A549 (cell line): ENCODE measurements around the gene MCM10.

ENCODE experiments used
- CTCF ChIP-seq: fragments of >200 bp; sonication (Bioruptor Twin); formaldehyde crosslinking; IDR thresholded peaks from 3 replicates; pipeline ENCODE4 v1.5.1; 2016
- TF ChIP-seq, protein P1 (sequence below): fragments of >200 bp; sonication (Bioruptor Twin); formaldehyde crosslinking; IDR thresholded peaks from 3 replicates; pipeline ENCODE4 v1.6.1; 2016

- no peak for TF ChIP-seq CTCF
- TF ChIP-seq, protein P1, sequence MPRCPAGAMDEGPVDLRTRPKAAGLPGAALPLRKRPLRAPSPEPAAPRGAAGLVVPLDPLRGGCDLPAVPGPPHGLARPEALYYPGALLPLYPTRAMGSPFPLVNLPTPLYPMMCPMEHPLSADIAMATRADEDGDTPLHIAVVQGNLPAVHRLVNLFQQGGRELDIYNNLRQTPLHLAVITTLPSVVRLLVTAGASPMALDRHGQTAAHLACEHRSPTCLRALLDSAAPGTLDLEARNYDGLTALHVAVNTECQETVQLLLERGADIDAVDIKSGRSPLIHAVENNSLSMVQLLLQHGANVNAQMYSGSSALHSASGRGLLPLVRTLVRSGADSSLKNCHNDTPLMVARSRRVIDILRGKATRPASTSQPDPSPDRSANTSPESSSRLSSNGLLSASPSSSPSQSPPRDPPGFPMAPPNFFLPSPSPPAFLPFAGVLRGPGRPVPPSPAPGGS = no peak
These were observed 78.6 kb downstream of the MCM10 start for GRCh38 chr10:13239923-13240322.
